NCI-H524 treated with DMSO at 0.1 percent for 48 hours (cell line): ENCODE measurements around the gene DDRGK1.

Source experiments
- DNase-seq: peaks from one replicate; lab custom pipeline; 2025; lab: John Stamatoyannopoulos, UW

Gene DDRGK1

DNA sequence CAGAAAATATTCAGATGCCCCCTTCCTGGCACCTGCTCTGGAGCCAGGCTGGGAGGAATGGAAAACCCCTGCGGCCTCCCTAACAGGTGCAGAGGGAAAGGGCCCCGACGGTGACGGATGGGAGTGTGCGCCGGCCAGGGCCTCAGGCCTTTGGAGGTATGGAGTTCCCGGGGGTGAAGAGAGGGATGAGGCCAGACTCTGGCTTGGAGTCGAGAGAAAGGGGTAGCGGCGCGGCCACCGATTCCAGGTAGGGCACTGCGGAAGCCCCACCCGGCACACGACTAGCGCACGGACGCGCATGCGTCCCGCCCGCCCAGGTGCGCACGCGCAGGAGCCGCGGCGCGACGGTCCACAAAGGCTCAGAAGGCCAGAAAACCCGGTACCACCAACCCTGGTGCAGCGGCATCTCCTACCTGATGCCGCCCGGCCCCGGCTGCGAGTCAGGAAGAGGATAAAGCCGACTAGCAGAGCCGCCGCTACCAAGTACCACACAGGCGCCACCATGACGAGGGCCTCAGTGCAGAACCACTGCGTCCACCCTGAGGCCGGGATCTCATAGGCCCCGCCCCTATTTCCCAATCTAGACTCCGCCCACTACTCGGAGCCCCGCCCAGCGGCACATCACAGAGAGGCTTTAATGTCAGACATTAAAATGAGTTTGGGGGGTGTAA is at the start of gene DDRGK1:
Gene DDRGK1 (minus strand): TSS at position 559 of the 671 bp plus-strand sequence. CDS start 55 bp downstream, at position 504.
- peak; percentile 50 for DNase-seq

GRCh38 chr20:3251806-3252205 is 47.3 kb upstream of the DDRGK1 start:
- DNase-seq, result no peak

- DNase-seq, result no peak
These were observed 45.6 kb upstream of the DDRGK1 start for GRCh38 chr20:3250091-3250504.

DNA sequence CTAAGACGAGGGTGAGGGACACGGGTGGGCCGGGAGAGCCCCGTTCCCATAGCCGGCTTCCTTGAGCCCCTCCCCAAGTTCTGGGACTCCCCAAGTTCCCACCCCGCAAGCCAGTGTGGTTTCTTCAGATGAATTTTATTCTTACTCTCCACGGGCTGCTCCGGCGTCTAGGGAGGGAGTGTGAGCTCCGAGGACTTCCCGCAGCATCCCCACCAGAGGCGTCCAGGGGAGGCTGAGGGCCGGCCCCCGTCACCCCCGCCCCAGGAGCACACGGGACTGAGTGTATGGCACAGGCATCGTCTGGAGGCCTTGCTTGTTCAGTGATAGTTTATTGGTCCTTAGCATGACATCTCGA is 44.5 kb upstream of the DDRGK1 start:
- no peak for DNase-seq

- no peak for DNase-seq
These were observed 43.9 kb upstream of the DDRGK1 start for GRCh38 chr20:3248167-3248992.

DNA sequence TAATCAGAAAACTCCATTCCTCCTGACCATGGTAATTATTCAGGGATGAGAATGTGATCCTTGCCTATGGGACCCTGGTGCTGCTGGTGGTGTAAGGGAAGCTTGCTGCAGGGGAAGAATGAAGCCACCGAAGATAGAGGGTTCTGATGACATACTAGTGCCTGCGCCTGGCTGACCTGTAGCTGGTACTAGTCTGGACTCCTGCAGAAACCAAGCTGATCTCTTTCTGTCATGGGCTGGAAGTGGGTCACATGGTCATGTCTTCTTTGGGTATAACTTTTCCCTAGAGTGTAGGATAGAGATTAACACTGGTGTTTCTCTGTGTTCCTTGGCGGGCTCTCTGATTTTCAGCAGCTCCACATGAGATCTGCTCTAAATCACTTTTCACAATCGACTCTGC is 43.2 kb upstream of the DDRGK1 start:
- DNase-seq, result no peak

GRCh38 chr20:3246682-3247081 is 42.2 kb upstream of the DDRGK1 start:
- DNase-seq, result no peak

DNA sequence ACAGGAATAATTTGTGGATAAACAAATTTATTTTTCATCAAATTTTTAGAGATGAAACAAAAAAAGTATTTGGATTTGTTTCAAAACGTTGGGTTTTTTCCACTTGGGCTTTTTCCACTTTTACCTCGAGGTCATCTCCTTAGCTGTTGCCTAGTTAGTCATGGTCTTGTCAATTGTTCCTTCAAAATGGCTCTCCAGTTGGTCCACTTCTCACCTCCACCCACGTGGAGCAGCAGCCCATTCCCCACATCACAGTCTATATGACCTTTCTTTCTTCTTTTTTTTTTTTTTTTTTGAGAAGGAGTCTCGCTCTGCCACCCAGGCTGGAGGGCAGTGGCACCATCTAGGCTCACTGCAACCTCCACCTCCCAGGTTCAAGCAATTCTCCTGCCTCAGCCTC is 41.2 kb upstream of the DDRGK1 start:
- DNase-seq, result no peak

- DNase-seq, result no peak
These were observed 40.7 kb upstream of the DDRGK1 start for GRCh38 chr20:3245156-3245555.

DNA sequence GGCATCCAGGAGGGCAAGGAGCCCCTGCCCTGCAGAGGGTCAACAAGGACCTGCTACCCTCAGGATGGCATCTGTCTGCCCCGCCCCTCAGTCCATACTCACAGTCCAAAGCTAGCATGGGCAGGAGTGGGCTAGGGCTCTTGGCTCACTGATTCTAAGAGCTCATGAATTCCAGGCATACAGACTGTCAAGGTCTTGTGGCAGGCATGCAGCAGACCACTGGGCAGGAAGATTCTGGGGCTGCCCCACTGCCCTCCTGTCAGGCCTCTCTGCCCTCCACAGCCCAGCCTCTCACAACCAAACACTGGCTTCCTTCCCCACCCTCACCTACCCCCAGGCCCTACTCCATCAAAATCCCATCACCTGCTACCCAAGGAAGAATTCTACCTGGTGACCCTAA is 40.1 kb upstream of the DDRGK1 start:
- DNase-seq, result no peak

DNA sequence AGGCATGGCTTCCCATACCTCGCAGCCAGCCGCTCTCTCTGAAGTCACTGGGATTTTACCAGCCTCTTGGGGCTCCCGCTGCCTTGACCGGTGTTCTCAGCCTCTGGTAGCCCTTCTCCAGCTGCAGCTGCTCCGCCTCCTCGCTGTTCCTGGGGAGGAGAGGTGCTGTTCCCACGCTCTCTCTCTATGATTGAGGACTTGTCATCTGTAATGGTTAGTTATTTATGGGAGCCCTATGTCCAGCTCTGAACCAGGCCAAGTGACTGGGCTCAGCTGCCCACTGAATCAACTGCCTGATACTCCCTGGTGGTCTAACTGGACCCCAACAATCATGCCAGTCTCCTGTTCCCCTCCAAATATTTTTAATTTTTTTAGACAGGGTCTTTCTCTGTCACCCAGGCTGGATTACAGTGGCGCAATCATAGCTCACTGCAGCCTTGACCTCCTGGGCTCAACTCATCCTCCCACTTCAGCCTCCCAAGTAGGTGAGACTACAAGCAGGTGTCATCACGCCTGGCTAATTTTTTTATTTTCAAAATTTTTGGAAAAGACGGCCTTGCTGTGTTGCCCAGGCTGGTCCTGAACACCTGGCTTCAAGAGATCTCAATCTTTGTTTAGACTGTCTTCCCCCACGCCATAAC is 39.4 kb upstream of the DDRGK1 start:
- DNase-seq, result no peak

- no peak for DNase-seq
These were observed 37.8 kb upstream of the DDRGK1 start for GRCh38 chr20:3242172-3242692.

DNA sequence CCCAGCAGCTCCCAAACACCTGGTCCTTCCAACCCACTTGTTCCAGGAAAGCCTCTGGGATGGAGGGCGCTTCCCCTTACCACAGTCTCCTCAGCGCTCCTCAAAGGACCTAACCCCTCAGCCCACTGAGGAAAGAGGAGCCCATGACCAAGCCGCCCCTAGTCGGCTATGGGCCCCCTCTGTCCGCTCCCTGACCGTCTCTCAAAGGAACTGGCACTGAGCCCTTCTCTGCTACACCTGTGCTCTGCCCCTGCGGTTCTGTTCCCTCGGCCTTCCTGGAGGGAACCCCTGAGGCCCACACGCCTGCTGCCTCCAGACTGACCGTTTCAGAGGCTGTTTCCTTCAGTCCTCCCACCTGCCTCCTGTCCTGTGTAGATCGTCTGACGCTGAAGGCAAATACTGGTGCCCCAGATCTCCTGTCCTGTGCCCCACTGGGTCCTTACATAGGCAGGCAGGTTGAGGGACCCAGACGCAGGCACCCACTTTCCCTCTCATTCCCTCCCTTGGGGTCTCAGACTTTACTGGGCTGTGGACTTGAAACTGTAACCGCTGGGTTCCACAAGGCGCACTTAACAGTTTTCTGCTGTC is 36.4 kb upstream of the DDRGK1 start:
- DNase-seq, result no peak

GRCh38 chr20:3239867-3240775 is 35.6 kb upstream of the DDRGK1 start:
- no peak for DNase-seq

- no peak for DNase-seq
These were observed 34.8 kb upstream of the DDRGK1 start, which contains the start of gene SLC4A11 for GRCh38 chr20:3239026-3239866. SLC4A11 (minus strand) TSS chr20:3239190; CDS start chr20:3239137, 53 bp downstream.

DNA sequence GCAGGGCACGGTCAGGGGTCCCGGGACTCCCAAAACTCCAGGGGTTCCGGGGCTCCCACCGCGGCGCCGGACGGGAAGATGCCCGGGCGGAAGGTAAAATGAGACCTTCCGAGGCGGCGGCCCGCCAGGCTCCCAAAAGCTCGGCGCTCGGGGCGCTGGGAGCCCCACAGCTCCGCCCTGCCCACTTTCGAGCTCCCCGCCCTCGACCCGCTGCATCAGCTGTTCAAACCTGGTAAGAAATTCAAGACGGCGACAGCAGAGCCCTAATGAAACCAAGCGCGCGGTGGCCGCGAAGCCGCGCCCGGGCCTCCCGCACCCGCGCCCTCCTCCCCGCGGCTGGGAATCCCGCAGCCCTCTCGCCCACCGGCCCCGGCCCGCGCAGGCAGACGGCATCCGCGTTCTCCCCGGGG is 34.1 kb upstream of the DDRGK1 start:
- no peak for DNase-seq

- no peak for DNase-seq
These were observed 33.6 kb upstream of the DDRGK1 start for GRCh38 chr20:3237958-3238615.

- DNase-seq, result no peak
These were observed 32.8 kb upstream of the DDRGK1 start for GRCh38 chr20:3237011-3237957.
